C4-2B (cell line): ENCODE measurements around the gene RNPEPL1.

ENCODE experiments used
- CTCF ChIP-seq: fragments of 450-650 bp; conservative IDR thresholded peaks from 2 replicates; pipeline ENCODE4 v1.5.1; 2017; ENCODE audit warnings: mild to moderate bottlenecking
- ZFX ChIP-seq: fragments of 450-650 bp; IDR thresholded peaks from 2 replicates; pipeline ENCODE4 v1.6.1; 2017

- TF ChIP-seq CTCF (no peak), ZFX (no peak)
These were observed 42.5 kb upstream of the RNPEPL1 start for GRCh38 chr2:240525802-240526201.
